Sigmoid colon (tissue), 7 donors: ENCODE measurements around the gene AURKAIP1. TPM values are rescaled to one million over a fixed set of nuclear protein-coding genes. Genes with fewer than 3 reads are reported as not detected.

Source experiments
- DNase-seq: peaks from one replicate; pipeline ENCODE4 v3.0.0-alpha.2; 2019
- H3K27ac ChIP-seq, 4 donors: fragments of 200-600 bp; sonication (generic); one replicate each; pipeline ENCODE4 v1.5.1; 2016 to 2019; ENCODE audit warnings: mild to moderate bottlenecking in 1 of 4
- H3K27me3 ChIP-seq, 3 donors: fragments of 200-600 bp; sonication (generic); one replicate each; pipeline ENCODE4 v1.5.1; 2019; ENCODE audit warnings: mild to moderate bottlenecking in 1 of 3
- H3K36me3 ChIP-seq, 4 donors: fragments of 200-600 bp; sonication (generic); one replicate each; pipeline ENCODE4 v1.5.1; 2016 to 2019
- H3K4me1 ChIP-seq, 4 donors: fragments of 200-600 bp; sonication (generic); one replicate each; pipeline ENCODE4 v1.5.1; 2017 to 2019
- H3K4me3 ChIP-seq, 4 donors: fragments of 200-600 bp; sonication (generic); one replicate each; pipeline ENCODE4 v1.5.1; 2017 to 2019; ENCODE audit warnings: mild to moderate bottlenecking in 2 of 4, moderate library complexity in 1 of 4
- H3K9me3 ChIP-seq, 4 donors: fragments of 200-600 bp in 3 of 4; sonication (generic) in 3 of 4; one replicate each; pipeline versions ENCODE4 v1.5.1 to v1.6.1; 2013 to 2019
- EP300 ChIP-seq, 4 donors: sonication (generic); formaldehyde crosslinking; IDR thresholded peaks; one replicate each; pipeline ENCODE4 v1.6.1; 2017; ENCODE audit warnings: antibody characterized with exemption in 4 of 4
- POLR2A ChIP-seq, 2 donors: fragments of 450-650 bp; IDR thresholded peaks; one replicate each; pipeline ENCODE4 v1.6.1; 2016; ENCODE audit warnings: antibody characterized with exemption in 2 of 2, mild to moderate bottlenecking in 2 of 2, moderate library complexity in 2 of 2
- POLR2AphosphoS5 ChIP-seq, 4 donors: sonication (generic); formaldehyde crosslinking; IDR thresholded peaks; one replicate each; pipeline ENCODE4 v1.6.1; 2017; ENCODE audit warnings: antibody characterized with exemption in 4 of 4
- WGBS, 2 donors: extraction: QIAGEN DNeasy Blood & Tissue Kit; methylation state at CpG; one replicate each; pipeline ENCODE4 v1.1.7; 2013; 5-methylcytosine and 5-hydroxymethylcytosine counted together
- intact Hi-C: fragments of 100-400 bp; cut with DNase I; formaldehyde crosslinking; loops from one replicate; pipeline ENCODE4 v1.15.1; 2023
- polyA plus RNA-seq, 3 donors: library from polyadenylated mRNA; stranded (reverse); fragments of 200-250 nt; gene quantifications; one replicate each; pipeline ENCODE4 v1.2.3, GENCODE V29; 2013
- total RNA-seq, 4 donors: library from RNA; depleted of rRNA; stranded (reverse); fragments of >200 nt; gene quantifications; one replicate each; pipeline ENCODE4 v1.1.0, GENCODE V29; 2016
- TF ChIP-seq, protein P1 (sequence below), 4 experiments: fragments of 450-650 bp in 3 of 4; fragments of 200-600 bp in 1 of 4; IDR thresholded peaks; one replicate each; pipeline ENCODE4 v1.5.1; 2016 to 2019; ENCODE audit warnings: antibody characterized with exemption in 4 of 4, mild to moderate bottlenecking in 3 of 4, moderate library complexity in 2 of 4
- donor health status: healthy with polysubstance abuse.
- donor health status: Bipolar disorder and iron deficiency.
- donor health status: healthy.

The AURKAIP1 gene
- total and polyA plus RNA-seq, 7 donors, result 89.3 to 288 (median 143) TPM

DNA sequence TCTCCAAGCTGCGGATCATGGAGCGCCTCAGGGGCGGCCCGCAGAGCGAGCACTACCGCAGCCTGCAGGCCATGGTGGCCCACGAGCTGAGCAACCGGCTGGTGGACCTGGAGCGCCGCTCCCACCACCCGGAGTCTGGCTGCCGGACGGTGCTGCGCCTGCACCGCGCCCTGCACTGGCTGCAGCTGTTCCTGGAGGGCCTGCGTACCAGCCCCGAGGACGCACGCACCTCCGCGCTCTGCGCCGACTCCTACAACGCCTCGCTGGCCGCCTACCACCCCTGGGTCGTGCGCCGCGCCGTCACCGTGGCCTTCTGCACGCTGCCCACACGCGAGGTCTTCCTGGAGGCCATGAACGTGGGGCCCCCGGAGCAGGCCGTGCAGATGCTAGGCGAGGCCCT lies 47.7 kb downstream of the AURKAIP1 start:
- no peak overlapping the region for H3K4me3 ChIP-seq
- H3K27ac ChIP-seq, result no peak overlapping the region
- no peaks in the 10 kb centered on the region for H3K27me3 ChIP-seq
- H3K9me3 ChIP-seq, result no peaks in the 10 kb centered on the region
- TF ChIP-seq, protein P1, sequence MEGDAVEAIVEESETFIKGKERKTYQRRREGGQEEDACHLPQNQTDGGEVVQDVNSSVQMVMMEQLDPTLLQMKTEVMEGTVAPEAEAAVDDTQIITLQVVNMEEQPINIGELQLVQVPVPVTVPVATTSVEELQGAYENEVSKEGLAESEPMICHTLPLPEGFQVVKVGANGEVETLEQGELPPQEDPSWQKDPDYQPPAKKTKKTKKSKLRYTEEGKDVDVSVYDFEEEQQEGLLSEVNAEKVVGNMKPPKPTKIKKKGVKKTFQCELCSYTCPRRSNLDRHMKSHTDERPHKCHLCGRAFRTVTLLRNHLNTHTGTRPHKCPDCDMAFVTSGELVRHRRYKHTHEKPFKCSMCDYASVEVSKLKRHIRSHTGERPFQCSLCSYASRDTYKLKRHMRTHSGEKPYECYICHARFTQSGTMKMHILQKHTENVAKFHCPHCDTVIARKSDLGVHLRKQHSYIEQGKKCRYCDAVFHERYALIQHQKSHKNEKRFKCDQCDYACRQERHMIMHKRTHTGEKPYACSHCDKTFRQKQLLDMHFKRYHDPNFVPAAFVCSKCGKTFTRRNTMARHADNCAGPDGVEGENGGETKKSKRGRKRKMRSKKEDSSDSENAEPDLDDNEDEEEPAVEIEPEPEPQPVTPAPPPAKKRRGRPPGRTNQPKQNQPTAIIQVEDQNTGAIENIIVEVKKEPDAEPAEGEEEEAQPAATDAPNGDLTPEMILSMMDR (IDR thresholded peaks at IDR 0.05), result no peak
- TF ChIP-seq EP300 (IDR thresholded peaks at IDR 0.05) (no peak), POLR2AphosphoS5 (IDR thresholded peaks at IDR 0.05) (no peak), POLR2A (IDR thresholded peaks at IDR 0.05) (no peak)
- no peak for DNase-seq
- H3K36me3 ChIP-seq, result peaks cover 0 to 24% (median 13%) of the 10 kb centered on the region in 4 donors
- WGBS, 2 donors, result 92 to 93% methylated on average over 40 of the region's 40 CpGs
- H3K4me1 ChIP-seq, result peaks cover 3 to 41% (median 34%) of the 10 kb centered on the region in 4 donors
- intact Hi-C loops, result no loop called here

GRCh38 chr1:1326075-1326605 lies 48.9 kb downstream of the AURKAIP1 start:
- intact Hi-C loops, result no loop called here
- H3K27me3 ChIP-seq, result no peaks in the 10 kb centered on the region
- peak overlapping the region in 1 of 4 donors; percentile 100 for H3K4me3 ChIP-seq
- H3K36me3 ChIP-seq, result peaks cover 0 to 31% (median 13%) of the 10 kb centered on the region in 4 donors
- H3K27ac ChIP-seq, result peak overlapping the region in 1 of 4 donors; percentile 90
- DNase-seq, result no peak
- peaks cover 3 to 52% (median 45%) of the 10 kb centered on the region in 4 donors for H3K4me1 ChIP-seq
- H3K9me3 ChIP-seq, result no peaks in the 10 kb centered on the region
- TF ChIP-seq EP300 (IDR thresholded peaks at IDR 0.05) (no peak), POLR2A (IDR thresholded peaks at IDR 0.05) (no peak), POLR2AphosphoS5 (IDR thresholded peaks at IDR 0.05) (no peak)
- WGBS, 2 donors, result 46 to 64% methylated on average over 8 of the region's 8 CpGs

DNA sequence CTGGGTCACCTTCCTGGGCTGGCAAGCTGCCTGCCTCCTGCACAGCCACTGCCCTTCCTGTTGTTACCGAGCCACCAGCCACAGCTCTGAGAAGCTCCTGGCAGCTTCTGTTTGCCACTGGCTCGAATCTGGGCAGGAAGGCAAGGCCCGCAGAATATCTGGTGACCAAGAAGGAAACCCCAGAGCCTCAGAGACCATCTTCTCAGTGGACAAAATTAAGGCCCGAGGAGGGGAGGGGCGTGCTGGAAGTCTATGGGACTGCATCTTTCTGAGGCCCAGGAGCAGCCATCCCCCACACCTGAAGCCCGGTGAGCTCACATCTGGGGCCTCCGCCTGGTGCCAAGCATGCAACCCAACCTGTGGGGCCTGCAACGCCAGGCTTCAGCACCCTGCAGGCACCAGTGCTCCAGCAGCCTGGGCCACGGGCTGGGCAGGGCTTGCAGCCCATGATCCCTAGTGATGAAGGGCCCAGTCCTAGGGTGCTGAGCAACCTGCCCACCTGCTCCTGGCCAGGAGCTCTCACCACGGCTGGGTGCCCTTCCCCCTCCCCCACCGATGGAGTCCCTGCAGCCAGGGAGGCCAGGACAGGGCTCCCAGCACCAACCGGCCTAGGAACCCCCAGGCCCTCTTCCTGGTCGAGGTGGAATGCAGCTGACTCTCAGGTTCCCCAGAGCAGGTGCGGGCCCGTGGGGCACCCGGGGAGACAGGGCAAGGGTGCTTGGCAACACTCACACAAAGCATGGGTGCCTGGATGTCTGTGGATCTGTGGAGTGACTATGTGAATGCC lies 49.5 kb downstream of the AURKAIP1 start:
- Histone ChIP-seq H3K4me3 (peak overlapping the region; percentile 87 to 100 (median 98)), H3K27ac (peak overlapping the region; percentile 90 to 94 (median 92)), H3K27me3 (no peaks in the 10 kb centered on the region), H3K9me3 (no peaks in the 10 kb centered on the region), H3K4me1 (peaks cover 3 to 53% (median 46%) of the 10 kb centered on the region in 4 donors), H3K36me3 (peaks cover under 1 to 36% (median 13%) of the 10 kb centered on the region in 4 donors)
- peak; percentile 79 for DNase-seq
- TF ChIP-seq, protein P1 (IDR thresholded peaks at IDR 0.05), result no peak
- intact Hi-C loops, result loop anchor here (2.0 kb wide), 1 partner anchor 23 kb away; the partner anchor contains the start of gene DVL1
- 13 to 60% methylated on average over 16 of the region's 16 CpGs for WGBS, 2 donors

GRCh38 chr1:1324524-1325287 lies 50.3 kb downstream of the AURKAIP1 start, which contains the start of the genes CPTP and INTS11:
Gene CPTP, plus strand, starts transcription at chr1:1324802. Its CDS starts 2,109 bp downstream, at chr1:1326911.
Gene INTS11, minus strand, starts transcription at chr1:1324660. Its CDS starts 52 bp downstream, at chr1:1324608.
- H3K4me1 ChIP-seq, result peaks cover 3 to 59% (median 47%) of the 10 kb centered on the region in 4 donors

More at GRCh38 chr1:1324524-1325287, 50.3 kb downstream of the AURKAIP1 start, which contains the start of the genes CPTP and INTS11:
- TF ChIP-seq EP300 (IDR thresholded peaks at IDR 0.05), result no peak
- peak; percentile 90 to 96 (median 94) for TF ChIP-seq POLR2AphosphoS5 (IDR thresholded peaks at IDR 0.05)
- TF ChIP-seq, protein P1 (IDR thresholded peaks at IDR 0.05), result no peak
- TF ChIP-seq POLR2A (IDR thresholded peaks at IDR 0.05), result peak; percentile 53 to 79
- H3K27me3 ChIP-seq, result no peaks in the 10 kb centered on the region
- DNase-seq, result peak; percentile 97
- H3K36me3 ChIP-seq, result peaks cover 8 to 44% (median 16%) of the 10 kb centered on the region in 4 donors
- intact Hi-C loops, result loop anchor here (2.0 kb wide), 1 partner anchor 24 kb away; the partner anchor contains the start of gene DVL1
- WGBS, 2 donors, result 0 to 4% methylated on average over 84 of the region's 84 CpGs
- peak within 1 kb of the TSS; percentile 87 to 100 (median 98) for H3K4me3 ChIP-seq
- peak within 1 kb of the TSS; percentile 90 to 94 (median 92) for H3K27ac ChIP-seq
- no peaks in the 10 kb centered on the region for H3K9me3 ChIP-seq
